GM21526 (cell line): ENCODE data around the gene LRRC8A.
"Not testable (repeated sequence)": the region's sequence is repeated elsewhere in the genome, so short reads cannot be mapped to it uniquely, and the experiment has no call there.

Experiments used
- ATAC-seq: cut with Tn5 transposase; IDR thresholded peaks from one replicate; pipeline ENCODE4 v1.9.1; 2021; ENCODE audit warnings: moderate library complexity; ENCODE audit not compliant: unreplicated experiment, low FRiP score

The LRRC8A gene

GRCh38 chr9:128918921-128919320 is 37.0 kb downstream of the LRRC8A start:
- no peak for ATAC-seq

- no peak for ATAC-seq
These were observed 37.6 kb downstream of the LRRC8A start for GRCh38 chr9:128919402-128920089.

DNA sequence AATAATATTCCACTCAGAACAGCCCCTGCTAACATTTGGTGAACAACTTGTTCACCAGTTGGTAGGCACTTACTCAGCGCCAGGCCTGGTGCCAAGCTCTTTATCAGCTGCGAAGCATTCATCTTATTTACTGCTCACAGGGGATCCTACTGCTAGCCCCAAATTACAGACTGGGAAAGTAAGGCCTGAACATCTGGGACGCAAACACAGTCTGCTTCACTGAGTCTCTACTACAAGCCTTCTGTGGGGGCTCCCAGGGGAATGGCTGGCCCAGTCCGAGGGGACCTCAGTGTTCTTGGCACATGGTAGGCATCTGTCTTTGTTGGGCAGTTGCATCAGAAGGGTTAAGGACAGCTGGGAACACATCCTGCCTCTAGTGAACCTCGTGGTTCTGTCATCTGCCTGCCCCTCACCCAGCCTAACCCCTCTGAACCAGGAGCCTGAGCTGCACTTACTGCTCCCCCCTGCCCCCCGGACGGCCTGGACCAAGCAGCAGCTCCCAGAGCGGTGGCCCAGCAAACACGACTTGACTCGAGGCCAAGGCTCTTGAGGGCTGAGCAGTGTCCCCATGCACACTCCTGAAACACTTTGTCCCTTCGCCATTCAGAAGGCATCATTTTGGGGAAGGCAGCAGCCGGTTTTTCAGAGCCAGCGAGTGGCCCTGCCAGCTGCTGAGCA is 38.6 kb downstream of the LRRC8A start, which contains the start of gene PHYHD1:
Gene PHYHD1, plus strand, starts transcription at position 602 of the 678 bp plus-strand sequence. CDS start 1,342 bp downstream, outside the sequence.
- no peak for ATAC-seq

GRCh38 chr9:128921881-128922763 is 40.2 kb downstream of the LRRC8A start:
- ATAC-seq = no peak

GRCh38 chr9:128923493-128923883 is 41.6 kb downstream of the LRRC8A start:
- ATAC-seq = no peak

DNA sequence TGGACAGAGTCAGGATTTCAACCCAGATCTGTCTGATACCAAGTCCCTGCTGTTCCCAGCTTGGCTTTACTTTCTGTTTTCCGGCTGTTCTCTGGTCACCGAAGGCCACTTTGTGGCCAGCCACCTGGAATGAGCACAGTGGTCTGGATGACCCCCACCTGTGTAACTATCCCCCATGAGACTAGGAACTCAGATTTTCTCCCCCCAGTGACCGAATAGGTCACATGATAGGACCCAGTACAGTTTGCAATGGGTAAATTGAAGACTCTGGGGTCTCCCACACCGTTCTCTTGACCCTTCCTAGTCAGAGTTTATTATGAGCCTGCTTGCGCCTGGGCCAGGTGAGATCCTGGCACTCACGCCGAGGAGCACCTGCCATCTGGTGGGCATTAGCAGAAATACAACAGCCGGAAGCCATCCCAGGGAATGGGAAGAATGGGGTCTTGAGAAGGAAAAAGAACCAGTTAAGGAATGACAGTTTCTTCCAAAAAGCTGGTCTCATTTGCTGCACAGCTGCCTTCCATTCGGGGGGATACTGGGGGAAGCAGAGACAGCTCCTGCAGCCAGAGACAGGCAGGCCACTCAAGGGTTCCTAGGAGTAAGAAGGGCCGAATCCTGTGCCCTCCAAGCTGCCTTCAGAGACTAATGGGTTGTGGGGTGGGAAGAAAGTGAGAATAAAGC is 45.9 kb downstream of the LRRC8A start:
- ATAC-seq = no peak

- no peak for ATAC-seq
These were observed 46.7 kb downstream of the LRRC8A start for GRCh38 chr9:128928624-128929023.

- ATAC-seq = no peak
These were observed 47.6 kb downstream of the LRRC8A start for GRCh38 chr9:128929560-128929959.

GRCh38 chr9:128933731-128934130 is 51.8 kb downstream of the LRRC8A start:
- ATAC-seq = no peak

DNA sequence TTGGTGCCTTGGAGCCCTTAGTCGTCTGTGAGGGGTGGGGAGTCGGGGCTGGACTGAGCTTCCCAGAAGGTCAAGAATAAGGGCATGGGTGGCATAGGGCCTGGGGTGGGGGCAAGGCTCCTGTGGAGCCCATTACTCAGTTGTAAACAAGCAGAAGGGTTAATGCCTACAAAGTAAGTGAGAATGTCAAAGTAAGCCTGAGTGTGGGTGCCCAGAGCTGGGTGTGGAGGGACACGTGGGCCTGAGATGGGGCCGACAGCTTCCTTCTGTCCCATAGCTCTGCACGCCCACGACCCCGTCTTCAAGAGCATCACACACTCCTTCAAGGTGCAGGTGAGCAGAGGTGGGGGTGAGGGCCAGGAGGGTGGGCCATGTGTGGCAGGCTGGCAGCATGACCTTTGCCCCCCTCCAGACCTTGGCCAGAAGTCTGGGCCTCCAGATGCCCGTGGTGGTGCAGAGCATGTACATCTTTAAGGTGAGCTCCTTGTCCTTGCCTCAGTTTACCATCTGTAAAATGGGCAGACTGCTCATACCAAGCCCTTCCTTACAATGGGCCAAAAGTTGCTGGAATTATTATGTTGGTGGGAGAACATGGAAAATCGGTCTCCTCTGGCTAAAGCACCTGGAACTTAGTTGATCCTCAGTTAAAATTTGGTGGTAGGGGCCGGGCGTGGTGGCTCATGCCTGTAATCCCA is 54.4 kb downstream of the LRRC8A start:
- no peak for ATAC-seq

DNA sequence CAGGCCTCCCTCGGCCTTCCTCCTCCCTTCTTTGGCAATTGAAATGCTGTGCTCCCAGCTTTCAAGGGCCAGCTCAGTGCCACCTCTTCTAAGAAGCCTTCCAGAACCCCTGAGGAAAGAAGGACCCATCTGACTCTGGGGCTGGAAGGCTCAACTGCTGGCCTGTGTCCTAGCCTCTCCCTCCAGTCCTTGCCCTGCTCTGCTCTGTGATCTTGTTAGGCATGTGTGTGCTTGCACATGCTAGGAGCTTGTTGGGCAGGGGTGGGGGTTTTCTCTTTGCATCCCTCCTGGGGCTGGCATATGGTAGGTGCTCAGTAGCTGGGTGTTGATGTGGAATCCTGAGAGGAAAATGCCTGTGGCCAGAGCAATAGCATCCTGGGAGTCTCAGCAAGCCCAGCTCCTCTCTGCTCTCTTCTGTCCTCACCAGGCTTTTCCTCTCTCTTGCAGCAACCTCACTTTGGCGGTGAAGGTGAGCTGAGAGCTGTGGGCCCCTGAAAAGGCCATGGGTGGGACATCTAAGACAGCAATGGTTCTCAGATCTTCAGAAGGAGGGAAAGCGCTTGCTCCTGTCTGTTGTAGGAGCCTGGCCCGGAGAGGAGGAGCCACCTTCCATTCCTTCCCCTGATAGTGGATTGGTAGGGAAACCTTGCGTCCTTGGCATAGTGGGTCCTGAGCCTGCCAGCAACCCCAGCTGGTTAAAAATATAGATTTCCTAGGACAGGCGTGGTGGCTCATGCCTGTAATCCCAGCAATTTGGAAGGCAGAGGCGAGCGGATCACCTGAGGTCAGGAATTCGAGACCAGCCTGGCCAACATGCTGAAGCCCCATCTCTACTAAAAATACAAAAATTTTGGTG is 55.6 kb downstream of the LRRC8A start:
- ATAC-seq = no peak

- no peak for ATAC-seq
These were observed 58.5 kb downstream of the LRRC8A start for GRCh38 chr9:128940271-128940921.

- no peak for ATAC-seq
These were observed 59.2 kb downstream of the LRRC8A start for GRCh38 chr9:128940946-128941755.

DNA sequence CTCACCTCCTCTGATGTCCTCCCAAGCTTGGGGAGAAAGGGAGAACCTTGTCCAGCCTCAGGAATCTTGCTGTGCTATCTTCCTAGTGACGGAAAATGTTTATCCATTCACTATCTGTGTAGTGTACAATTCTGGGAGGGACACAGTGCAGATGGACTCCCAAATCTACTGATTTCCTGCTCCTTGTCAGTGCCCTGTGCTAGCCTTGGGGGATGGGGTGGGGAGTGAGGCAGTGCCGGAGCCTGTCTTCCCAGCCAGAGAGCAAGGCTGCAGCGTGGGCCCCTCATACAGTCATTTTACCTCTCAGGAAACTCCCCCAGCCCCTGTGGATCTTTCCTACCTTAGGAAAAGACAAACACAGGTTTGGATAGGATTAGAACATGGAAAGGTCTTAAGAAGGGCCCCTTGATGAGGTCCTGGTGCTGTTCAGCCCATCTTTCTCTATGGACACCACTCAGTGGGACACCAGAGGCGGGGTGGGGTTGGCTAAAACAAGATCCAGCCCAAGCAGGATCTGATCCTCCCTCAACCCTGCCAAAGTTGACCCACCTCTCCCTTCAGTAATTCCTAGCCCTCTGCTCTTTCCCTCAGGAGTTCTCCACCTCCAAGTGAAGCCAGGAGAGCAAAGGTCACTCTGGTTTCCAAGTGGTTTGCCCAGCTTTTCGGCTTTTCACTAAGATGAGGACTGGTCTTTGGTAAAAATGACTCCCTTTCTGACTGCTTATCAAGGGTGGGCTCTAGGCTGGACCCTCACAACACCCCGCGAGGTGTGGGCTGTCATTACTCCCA is 62.1 kb downstream of the LRRC8A start:
- ATAC-seq = no peak

DNA sequence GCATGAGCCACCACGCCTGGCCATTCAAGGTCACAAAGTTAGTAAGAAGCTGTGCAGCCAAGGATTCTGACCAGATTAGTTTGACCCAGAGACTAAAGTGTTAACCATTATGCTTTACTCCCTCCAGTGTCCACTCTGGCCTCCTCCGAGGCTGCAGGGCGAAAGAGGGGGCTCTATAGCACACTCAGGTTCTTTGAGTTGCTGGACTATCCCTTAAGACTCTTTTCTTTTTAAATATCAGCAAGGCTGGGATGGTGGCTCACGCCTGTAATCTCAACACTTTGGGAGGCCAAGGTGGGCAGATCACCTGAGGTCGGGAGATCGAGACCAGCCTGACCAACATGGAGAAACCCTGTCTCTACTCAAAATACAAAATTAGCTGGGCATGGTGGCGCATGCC is 63.0 kb downstream of the LRRC8A start:
- ATAC-seq = not testable (repeated sequence)

- ATAC-seq = no peak
These were observed 64.0 kb downstream of the LRRC8A start for GRCh38 chr9:128945798-128946501.
